ENCODE data around the gene SHOC1.
"Not testable (repeated sequence)": the region's sequence is repeated elsewhere in the genome, so short reads cannot be mapped to it uniquely, and the experiment has no call there.

SHOC1 gene

GRCh38 chr9:111794835-111795556, at the start of gene SHOC1:
Gene SHOC1, minus strand, starts transcription at chr9:111794937. Its CDS starts 3,519 bp downstream, at chr9:111791418.
- DNase-seq (ENCODE audit: low read depth) = no peak

- DNase-seq (ENCODE audit: low read depth) = no peak
Observed at GRCh38 chr9:111843971-111844370, 49.2 kb upstream of the SHOC1 start.

- DNase-seq (ENCODE audit: low read depth) = no peak
Observed at GRCh38 chr9:111842313-111842712, 47.6 kb upstream of the SHOC1 start.

GRCh38 chr9:111840442-111840841, 45.7 kb upstream of the SHOC1 start:
- DNase-seq (ENCODE audit: low read depth) = no peak

- no peak for DNase-seq (ENCODE audit: low read depth)
Observed at GRCh38 chr9:111839987-111840386, 45.2 kb upstream of the SHOC1 start.

GRCh38 chr9:111839387-111839786, 44.6 kb upstream of the SHOC1 start:
- no peak for DNase-seq (ENCODE audit: low read depth)

- no peak for DNase-seq (ENCODE audit: low read depth)
Observed at GRCh38 chr9:111838439-111838838, 43.7 kb upstream of the SHOC1 start.

- no peak for DNase-seq (ENCODE audit: low read depth)
Observed at GRCh38 chr9:111836311-111836710, 41.6 kb upstream of the SHOC1 start.

- DNase-seq (ENCODE audit: low read depth) = no peak
Observed at GRCh38 chr9:111833941-111834340, 39.2 kb upstream of the SHOC1 start.

GRCh38 chr9:111832449-111832848, 37.7 kb upstream of the SHOC1 start:
- no peak for DNase-seq (ENCODE audit: low read depth)

GRCh38 chr9:111831371-111832108, 36.8 kb upstream of the SHOC1 start:
- no peak for DNase-seq (ENCODE audit: low read depth)

GRCh38 chr9:111828193-111828592, 33.5 kb upstream of the SHOC1 start:
- no peak for DNase-seq (ENCODE audit: low read depth)

- no peak for DNase-seq (ENCODE audit: low read depth)
Observed at GRCh38 chr9:111825468-111826145, 30.9 kb upstream of the SHOC1 start.

GRCh38 chr9:111821006-111821528, 26.3 kb upstream of the SHOC1 start:
- no peak for DNase-seq (ENCODE audit: low read depth)

- DNase-seq (ENCODE audit: low read depth) = no peak
Observed at GRCh38 chr9:111819360-111819759, 24.6 kb upstream of the SHOC1 start.

- DNase-seq (ENCODE audit: low read depth) = no peak
Observed at GRCh38 chr9:111815285-111816070, 20.7 kb upstream of the SHOC1 start.

GRCh38 chr9:111812337-111812736, 17.6 kb upstream of the SHOC1 start:
- DNase-seq (ENCODE audit: low read depth) = no peak

GRCh38 chr9:111810908-111811307, 16.2 kb upstream of the SHOC1 start:
- DNase-seq (ENCODE audit: low read depth) = no peak

GRCh38 chr9:111810415-111810814, 15.7 kb upstream of the SHOC1 start:
- not testable (repeated sequence) for DNase-seq (ENCODE audit: low read depth)

GRCh38 chr9:111807197-111807596, 12.5 kb upstream of the SHOC1 start:
- no peak for DNase-seq (ENCODE audit: low read depth)

GRCh38 chr9:111806259-111806658, 11.5 kb upstream of the SHOC1 start:
- DNase-seq (ENCODE audit: low read depth) = no peak

- DNase-seq (ENCODE audit: low read depth) = no peak
Observed at GRCh38 chr9:111805830-111806241, 11.1 kb upstream of the SHOC1 start.

All from activated T-helper 9 cell treated with anti-CD3 and anti-CD28 coated beads, Interleukin-2, amount 50 U/mL, for 16 hours (primary cell).